SU-DHL-6 (cell line): ENCODE results near the gene EBP.

Experiments
- H2AFZ ChIP-seq: fragments of 200-600 bp; sonication (generic); 2 replicates; pipeline ENCODE4 v1.6.1; 2014; ENCODE audit warnings: low read depth, mild to moderate bottlenecking, moderate library complexity, mixed read lengths, antibody characterized with exemption, low read length; ENCODE audit not compliant: severe bottlenecking
- H3F3A ChIP-seq: fragments of 200-600 bp; shearing (Covaris generic); 2 replicates; pipeline ENCODE4 v1.6.0; 2016; ENCODE audit warnings: antibody characterized with exemption, mild to moderate bottlenecking; ENCODE audit not compliant: insufficient read depth
- H3K27ac ChIP-seq: fragments of 200-600 bp; sonication (generic); 2 replicates; pipeline ENCODE4 v1.5.1; 2016; ENCODE audit warnings: low read depth, mild to moderate bottlenecking, low read length, moderate library complexity, mixed read lengths
- H3K27me3 ChIP-seq: fragments of 200-600 bp; sonication (generic), shearing (Covaris generic); 2 replicates; pipeline ENCODE4 v1.6.0; 2014; ENCODE audit warnings: mild to moderate bottlenecking, low read length
- H3K36me3 ChIP-seq: fragments of 200-600 bp; sonication (generic); 2 replicates; pipeline ENCODE4 v1.6.1; 2014; ENCODE audit warnings: mild to moderate bottlenecking, low read length, mixed read lengths
- H3K4me2 ChIP-seq: fragments of 300-600, 200-600 bp; shearing (Covaris generic), sonication (generic); 2 replicates; pipeline ENCODE4 v1.6.0; 2014; ENCODE audit warnings: low read length, low read depth, mild to moderate bottlenecking; ENCODE audit not compliant: poor library complexity, severe bottlenecking
- H3K4me3 ChIP-seq: fragments of 200-600 bp; sonication (generic); 2 replicates; pipeline ENCODE4 v1.5.1; 2014; ENCODE audit warnings: antibody characterized with exemption, low read length, mild to moderate bottlenecking, mixed read lengths; ENCODE audit not compliant: insufficient read depth, poor library complexity, severe bottlenecking
- H3K79me2 ChIP-seq: fragments of 200-600 bp; sonication (generic); 2 replicates; pipeline ENCODE4 v1.6.1; 2014; ENCODE audit warnings: mild to moderate bottlenecking, low read length, moderate library complexity; ENCODE audit not compliant: insufficient read depth
- H3K9ac ChIP-seq: fragments of 200-600 bp; sonication (generic); 2 replicates; pipeline ENCODE4 v1.7.0; 2014; ENCODE audit warnings: mild to moderate bottlenecking, low read length
- H3K9me2 ChIP-seq: fragments of 200-600 bp; sonication (generic); replicated peaks from 2 replicates; pipeline ENCODE4 v1.6.1; 2014; ENCODE audit warnings: low read length; ENCODE audit not compliant: insufficient read depth
- H3K9me3 ChIP-seq: fragments of 200-600 bp; sonication (generic); 2 replicates; pipeline ENCODE4 v1.6.1; 2014; ENCODE audit warnings: low read length, mixed read lengths; ENCODE audit not compliant: insufficient read depth
- H4K20me1 ChIP-seq: fragments of 200-600 bp; sonication (generic); 2 replicates; pipeline ENCODE4 v1.6.1; 2014; ENCODE audit warnings: low read depth, mild to moderate bottlenecking, antibody characterized with exemption, low read length, moderate library complexity, mixed read lengths
- CTCF ChIP-seq: fragments of 200-600 bp; sonication (generic); IDR thresholded peaks from one replicate; pipeline ENCODE4 v1.5.1; 2017; ENCODE audit warnings: antibody characterized with exemption, mild to moderate bottlenecking, low read length, moderate library complexity; ENCODE audit not compliant: insufficient read depth, poor library complexity, severe bottlenecking
- EZH2phosphoT487 ChIP-seq: fragments of 200-600 bp; sonication (generic), shearing (Covaris generic); conservative IDR thresholded peaks from 2 replicates; pipeline ENCODE4 v1.6.1; 2018; ENCODE audit warnings: mild to moderate bottlenecking, antibody characterized with exemption, low read length, moderate library complexity, mixed read lengths

Gene EBP

GRCh38 chrX:48512371-48512935, 9.2 kb upstream of the EBP start:
- H3K27me3 ChIP-seq = no peaks in the 10 kb centered on the region

DNA sequence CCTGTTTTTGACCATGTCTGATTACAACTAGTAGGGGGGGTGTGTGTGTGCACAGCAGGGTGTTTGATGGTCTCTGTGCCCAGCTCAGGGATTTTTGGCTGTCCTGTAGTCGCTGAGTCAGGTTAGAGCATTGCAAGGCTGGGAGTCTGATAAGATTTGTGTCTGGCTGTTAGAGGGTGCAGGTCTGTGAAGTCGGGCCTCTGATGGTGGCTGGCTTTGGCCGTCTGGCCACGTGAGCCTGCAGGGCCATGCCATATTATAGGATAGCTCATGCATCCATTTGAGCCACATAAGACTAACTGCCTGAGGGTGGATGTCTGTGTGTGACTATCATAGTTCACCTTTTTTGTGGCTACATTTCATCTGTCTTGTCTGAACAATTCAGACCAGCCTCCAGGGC, 7.9 kb upstream of the EBP start:
- H3K79me2 ChIP-seq = no peaks in the 10 kb centered on the region
- H3K36me3 ChIP-seq = no peaks in the 10 kb centered on the region
- H3K9me3 ChIP-seq = no peaks in the 10 kb centered on the region
- no peaks in the 10 kb centered on the region for H3K9me2 ChIP-seq
- no peaks in the 10 kb centered on the region for H3K27me3 ChIP-seq
- no peak overlapping the region for H3K9ac ChIP-seq
- no peak overlapping the region for H3K27ac ChIP-seq
- H4K20me1 ChIP-seq = no peaks in the 10 kb centered on the region
- no peak overlapping the region for H2AFZ ChIP-seq
- peaks cover 2% of the 10 kb centered on the region; the same call in 1 of the 2 replicates for H3F3A ChIP-seq
- H3K4me2 ChIP-seq = no peak overlapping the region
- TF ChIP-seq EZH2phosphoT487 (no peak), CTCF (no peak)
- no peak overlapping the region for H3K4me3 ChIP-seq

More at GRCh38 chrX:48512371-48512935, 9.2 kb upstream of the EBP start:
- Histone ChIP-seq H3F3A (no peaks in the 10 kb centered on the region), H3K9me2 (no peaks in the 10 kb centered on the region), H4K20me1 (no peaks in the 10 kb centered on the region), H3K79me2 (no peaks in the 10 kb centered on the region), H3K36me3 (no peaks in the 10 kb centered on the region), H3K27ac (no peak overlapping the region), H3K9me3 (no peaks in the 10 kb centered on the region), H3K4me3 (no peak overlapping the region), H2AFZ (no peak overlapping the region), H3K9ac (no peak overlapping the region), H3K4me2 (no peak overlapping the region)
- no peak for TF ChIP-seq EZH2phosphoT487
- no peak for TF ChIP-seq CTCF

GRCh38 chrX:48514126-48514806, 7.3 kb upstream of the EBP start:
- peaks cover 3% of the 10 kb centered on the region; the same call in 1 of the 2 replicates for H3F3A ChIP-seq
- no peaks in the 10 kb centered on the region for H3K27me3 ChIP-seq
- H3K9me3 ChIP-seq = no peaks in the 10 kb centered on the region
- no peaks in the 10 kb centered on the region for H3K36me3 ChIP-seq
- no peak overlapping the region for H3K4me2 ChIP-seq
- no peak overlapping the region for H3K27ac ChIP-seq
- H3K4me3 ChIP-seq = no peak overlapping the region
- no peak overlapping the region for H3K9ac ChIP-seq
- no peaks in the 10 kb centered on the region for H3K9me2 ChIP-seq
- no peak overlapping the region for H2AFZ ChIP-seq
- TF ChIP-seq CTCF (no peak), EZH2phosphoT487 (no peak)
- H4K20me1 ChIP-seq = no peaks in the 10 kb centered on the region
- H3K79me2 ChIP-seq = no peaks in the 10 kb centered on the region
